Measurements from ENCODE around the gene DOCK2. TPM values are rescaled to one million over a fixed set of nuclear protein-coding genes. Genes with fewer than 3 reads are reported as not detected.

Gene DOCK2
- total RNA-seq, 4 donors from 2014 or later: 2.0 to 17.4 (median 7.5) TPM

- Histone ChIP-seq H3K9me3 (no peaks in the 10 kb centered on the region), H3K4me1 (no peaks in the 10 kb centered on the region), H3K4me3 (no peak overlapping the region), H3K27ac (no peak overlapping the region), H3K27me3 (no peaks in the 10 kb centered on the region), H3K36me3 (no peaks in the 10 kb centered on the region)
- TF ChIP-seq CTCF (IDR thresholded peaks at IDR 0.05): no peak
- TF ChIP-seq POLR2A (IDR thresholded peaks at IDR 0.05): no peak
- no peak for DNase-seq
- intact Hi-C loops (cut with DNase I; ENCODE audit: low total_unique reads): no loop called here
Observed at GRCh38 chr5:169648725-169649310, 11.7 kb downstream of the DOCK2 start.

GRCh38 chr5:169649486-169649885 is 12.4 kb downstream of the DOCK2 start:
- H3K9me3 ChIP-seq: no peaks in the 10 kb centered on the region
- intact Hi-C loops (cut with DNase I; ENCODE audit: low total_unique reads): no loop called here
- H3K36me3 ChIP-seq: no peaks in the 10 kb centered on the region
- TF ChIP-seq CTCF (IDR thresholded peaks at IDR 0.05) (no peak), POLR2A (IDR thresholded peaks at IDR 0.05) (no peak)
- H3K27me3 ChIP-seq: no peaks in the 10 kb centered on the region
- H3K4me3 ChIP-seq: no peak overlapping the region
- no peak for DNase-seq
- no peak overlapping the region for H3K27ac ChIP-seq
- H3K4me1 ChIP-seq: no peaks in the 10 kb centered on the region

- Histone ChIP-seq H3K9me3 (no peaks in the 10 kb centered on the region), H3K27ac (no peak overlapping the region), H3K27me3 (no peaks in the 10 kb centered on the region), H3K4me3 (no peak overlapping the region), H3K4me1 (no peaks in the 10 kb centered on the region), H3K36me3 (no peaks in the 10 kb centered on the region)
- no peak for TF ChIP-seq POLR2A (IDR thresholded peaks at IDR 0.05)
- TF ChIP-seq CTCF (IDR thresholded peaks at IDR 0.05): no peak
- intact Hi-C loops (cut with DNase I; ENCODE audit: low total_unique reads): no loop called here
- DNase-seq: no peak
Observed at GRCh38 chr5:169650701-169651331, 13.7 kb downstream of the DOCK2 start.

- Histone ChIP-seq H3K4me1 (no peaks in the 10 kb centered on the region), H3K36me3 (no peaks in the 10 kb centered on the region), H3K4me3 (no peak overlapping the region), H3K27me3 (no peaks in the 10 kb centered on the region), H3K27ac (no peak overlapping the region), H3K9me3 (no peaks in the 10 kb centered on the region)
- intact Hi-C loops (cut with DNase I; ENCODE audit: low total_unique reads): no loop called here
- no peak for DNase-seq
- TF ChIP-seq CTCF (IDR thresholded peaks at IDR 0.05) (no peak), POLR2A (IDR thresholded peaks at IDR 0.05) (no peak)
Observed at GRCh38 chr5:169651526-169651925, 14.5 kb downstream of the DOCK2 start.

- H3K27me3 ChIP-seq: no peaks in the 10 kb centered on the region
- H3K4me1 ChIP-seq: no peaks in the 10 kb centered on the region
- H3K27ac ChIP-seq: no peak overlapping the region
- H3K4me3 ChIP-seq: no peak overlapping the region
- H3K9me3 ChIP-seq: no peaks in the 10 kb centered on the region
- TF ChIP-seq CTCF (IDR thresholded peaks at IDR 0.05) (no peak), POLR2A (IDR thresholded peaks at IDR 0.05) (no peak)
- no peaks in the 10 kb centered on the region for H3K36me3 ChIP-seq
- intact Hi-C loops (cut with DNase I; ENCODE audit: low total_unique reads): no loop called here
- DNase-seq: no peak
Observed at GRCh38 chr5:169652057-169652456, 15.0 kb downstream of the DOCK2 start.

Data from uterus (tissue), 4 donors.